ENCODE results near the gene R3HDM2.

The R3HDM2 gene

GRCh38 chr12:57204454-57204853 is 226.4 kb downstream of the R3HDM2 start:
- Histone ChIP-seq H3K27ac (no peak overlapping the region), H3K4me3 (no peak overlapping the region)

- no peak overlapping the region for H3K4me3 ChIP-seq
- H3K27ac ChIP-seq: no peak overlapping the region
Measured at GRCh38 chr12:57203791-57204190, 227.1 kb downstream of the R3HDM2 start.
